GM21717 (cell line): ENCODE measurements around the gene SLC38A2.

Source experiments
- ATAC-seq: cut with Tn5 transposase; IDR thresholded peaks from one replicate; pipeline ENCODE4 v1.9.1; 2021; ENCODE audit warnings: mild to moderate bottlenecking, moderate library complexity; ENCODE audit not compliant: unreplicated experiment

The SLC38A2 gene

DNA sequence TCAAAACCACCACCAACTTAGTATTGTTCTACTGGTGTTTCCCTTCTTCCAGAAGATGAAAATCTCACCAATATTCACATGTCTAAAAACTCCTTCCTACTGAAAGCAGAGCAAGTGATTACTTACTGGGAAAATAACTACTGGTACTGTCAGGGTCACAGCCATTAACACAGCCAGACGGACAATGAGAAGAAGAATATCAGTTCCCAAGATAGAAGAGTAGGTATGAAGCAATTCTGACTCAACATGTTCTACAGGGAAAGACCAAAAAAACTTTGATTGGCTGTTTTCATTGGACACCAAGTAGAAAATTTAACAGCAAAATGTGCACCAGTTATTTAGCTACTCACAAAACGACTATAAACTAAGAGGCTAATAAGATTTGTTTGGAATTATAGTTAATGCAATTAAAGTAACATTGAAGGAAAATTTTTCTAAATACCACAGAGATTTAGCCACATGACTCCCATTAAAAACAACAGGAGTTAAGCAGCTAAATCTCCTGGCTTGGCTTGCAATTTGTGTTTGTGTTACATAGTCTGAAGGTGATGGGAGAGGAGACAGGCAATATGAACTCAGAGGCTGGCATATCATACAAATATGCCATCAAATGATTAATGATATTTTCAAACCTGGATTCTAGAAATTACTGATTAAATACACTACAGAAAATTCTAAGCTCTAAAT is 9.5 kb downstream of the SLC38A2 start:
- no peak for ATAC-seq

DNA sequence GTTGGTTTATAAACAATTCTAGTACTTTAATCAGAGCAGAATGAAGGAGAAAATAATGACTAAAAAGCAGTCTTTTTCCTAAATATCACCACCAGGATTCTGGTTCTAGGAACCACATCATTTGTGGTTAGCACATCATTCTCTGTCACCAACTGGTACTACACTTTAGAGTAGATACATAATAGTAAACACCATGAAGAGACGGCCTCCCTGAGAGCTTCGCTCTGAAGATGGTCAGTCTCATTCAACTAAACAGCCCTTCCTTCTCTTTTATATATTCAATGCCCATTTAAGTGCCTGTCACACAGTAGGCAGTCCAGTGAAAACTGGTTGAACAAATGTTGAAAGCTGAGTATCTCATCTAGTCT is 10.9 kb downstream of the SLC38A2 start:
- no peak for ATAC-seq

DNA sequence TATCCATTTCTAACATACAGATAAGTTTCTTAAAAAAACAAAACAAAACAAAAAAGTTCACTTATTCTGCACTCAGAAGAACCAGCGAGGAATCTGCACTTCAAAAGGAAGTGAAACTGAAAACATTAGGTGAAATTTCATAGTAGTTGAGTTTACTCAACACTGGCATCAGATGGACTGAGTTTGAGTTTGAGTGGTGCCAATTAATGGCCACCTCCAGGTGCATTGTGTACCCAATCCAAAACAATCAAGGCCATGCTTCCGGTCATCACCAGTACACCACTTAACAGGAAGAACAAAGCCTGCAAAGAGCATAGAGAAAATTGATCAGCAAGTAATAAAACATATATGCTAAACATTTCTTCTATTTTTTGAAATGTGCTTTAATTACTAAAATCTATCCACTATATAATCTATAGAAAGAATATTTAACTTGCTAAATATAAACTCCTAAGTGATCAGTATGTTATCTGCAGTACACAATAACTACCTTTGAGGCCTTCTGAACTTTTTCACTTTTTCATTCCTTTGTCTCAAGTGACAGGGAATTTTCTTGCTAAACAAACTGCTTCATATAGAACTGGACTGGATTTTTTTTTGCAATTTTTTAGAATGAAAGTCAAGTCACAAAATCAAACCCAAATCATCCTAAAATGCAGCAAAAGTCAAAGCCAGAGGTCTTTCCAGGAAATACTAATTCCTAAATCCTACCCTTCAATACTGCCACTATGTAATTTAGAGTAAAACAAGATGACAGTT is 11.5 kb downstream of the SLC38A2 start:
- peak; percentile 64 for ATAC-seq

DNA sequence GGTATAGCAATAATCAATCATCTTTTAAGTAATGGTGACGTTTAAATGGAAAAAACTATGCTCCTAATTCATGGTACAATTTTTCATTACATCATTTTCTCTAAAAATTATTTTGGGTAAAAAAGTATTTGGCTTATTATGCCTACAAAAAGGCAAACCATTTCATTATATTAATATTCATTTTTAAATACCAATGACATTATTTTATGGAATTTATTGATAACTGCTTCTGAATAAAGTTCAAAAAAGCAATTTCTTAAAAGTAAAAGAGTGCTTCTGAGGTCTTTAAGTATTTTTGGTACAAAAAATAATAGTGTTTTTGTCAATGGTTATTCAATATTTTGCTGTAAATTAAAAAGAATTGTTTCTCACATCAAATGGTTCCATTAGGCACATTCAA is 12.2 kb downstream of the SLC38A2 start:
- no peak for ATAC-seq

DNA sequence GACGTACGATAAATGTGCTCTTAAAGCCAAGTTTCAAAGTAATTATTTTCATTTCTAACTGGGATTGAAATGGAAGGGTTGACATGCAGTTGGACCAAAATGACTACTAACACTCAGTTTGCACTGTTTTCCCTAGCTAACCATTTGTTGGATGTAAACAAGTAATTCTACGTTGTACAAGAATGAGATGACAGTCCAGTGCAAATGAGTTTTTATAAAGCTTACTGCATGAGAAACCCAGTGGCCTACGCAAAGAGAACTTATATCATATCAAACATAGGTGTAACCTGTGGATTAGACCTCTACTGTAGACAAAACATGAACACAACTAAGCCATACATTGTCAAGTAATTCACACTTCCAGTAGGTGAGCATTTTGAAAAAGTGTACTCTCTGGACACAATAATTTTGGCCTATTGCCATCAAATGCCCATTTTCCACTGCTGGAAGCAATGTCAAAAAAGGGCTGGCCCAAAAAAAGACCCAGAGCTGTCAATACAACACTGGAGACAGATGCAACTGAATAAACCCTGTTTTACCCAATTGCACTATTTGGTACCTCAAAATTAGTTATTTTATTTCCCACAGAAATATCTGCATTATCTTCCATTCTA is 12.8 kb downstream of the SLC38A2 start:
- ATAC-seq, result no peak

DNA sequence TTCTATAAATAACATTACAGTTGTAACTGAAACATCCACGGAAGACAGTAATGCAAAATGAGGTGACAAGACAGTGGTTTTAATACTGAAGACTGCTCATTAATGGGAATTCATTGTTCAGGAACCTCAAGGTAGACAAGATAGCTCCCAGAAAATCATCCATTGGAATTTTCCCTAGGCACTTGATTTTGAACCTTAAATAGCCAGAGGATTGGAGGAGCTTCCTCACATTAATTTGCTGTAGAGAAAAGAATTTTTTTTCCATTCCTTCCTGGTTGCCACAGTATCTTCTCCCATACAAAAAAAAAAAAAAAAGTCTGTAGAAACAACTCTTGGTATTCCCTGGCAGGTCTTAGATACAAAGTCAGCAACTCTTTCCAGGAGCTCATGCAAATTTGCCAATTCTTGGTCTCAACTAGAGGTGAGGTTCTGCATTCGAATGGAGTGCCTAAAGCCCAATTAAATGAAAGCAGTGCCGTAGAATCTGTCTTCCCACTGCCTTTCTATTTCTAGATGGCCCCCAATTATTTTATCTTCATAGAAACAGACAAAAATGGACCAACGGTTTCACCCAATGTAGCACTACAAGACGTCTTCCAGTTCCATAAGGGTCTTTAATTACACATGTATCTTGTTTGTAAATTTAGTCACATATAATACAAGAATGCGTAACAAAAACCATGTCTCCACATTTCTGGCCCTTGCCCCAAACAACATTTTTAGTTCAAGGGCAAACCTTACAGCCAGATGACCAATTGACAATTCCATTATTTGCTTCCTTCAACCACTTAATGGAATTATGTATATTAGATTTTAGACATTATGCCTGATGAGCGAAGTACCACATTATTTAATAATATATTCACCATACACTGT is 13.5 kb downstream of the SLC38A2 start:
- no peak for ATAC-seq

DNA sequence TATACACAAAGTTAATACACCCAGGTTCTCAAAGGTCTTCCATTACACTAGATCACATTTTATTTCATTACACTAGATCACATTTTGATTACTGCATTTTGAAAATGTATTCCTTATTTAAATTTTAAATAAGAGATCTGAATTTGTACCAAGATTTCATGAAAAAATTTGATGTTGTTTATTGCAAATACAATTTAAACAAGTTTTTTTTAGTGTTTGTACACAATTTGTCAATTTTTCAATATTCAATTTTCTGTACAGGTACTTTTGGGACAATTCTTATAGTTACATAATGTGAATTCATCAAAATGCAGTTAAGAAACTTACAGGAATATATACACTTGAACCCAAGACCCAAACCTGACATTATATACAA is 14.3 kb downstream of the SLC38A2 start:
- no peak for ATAC-seq

DNA sequence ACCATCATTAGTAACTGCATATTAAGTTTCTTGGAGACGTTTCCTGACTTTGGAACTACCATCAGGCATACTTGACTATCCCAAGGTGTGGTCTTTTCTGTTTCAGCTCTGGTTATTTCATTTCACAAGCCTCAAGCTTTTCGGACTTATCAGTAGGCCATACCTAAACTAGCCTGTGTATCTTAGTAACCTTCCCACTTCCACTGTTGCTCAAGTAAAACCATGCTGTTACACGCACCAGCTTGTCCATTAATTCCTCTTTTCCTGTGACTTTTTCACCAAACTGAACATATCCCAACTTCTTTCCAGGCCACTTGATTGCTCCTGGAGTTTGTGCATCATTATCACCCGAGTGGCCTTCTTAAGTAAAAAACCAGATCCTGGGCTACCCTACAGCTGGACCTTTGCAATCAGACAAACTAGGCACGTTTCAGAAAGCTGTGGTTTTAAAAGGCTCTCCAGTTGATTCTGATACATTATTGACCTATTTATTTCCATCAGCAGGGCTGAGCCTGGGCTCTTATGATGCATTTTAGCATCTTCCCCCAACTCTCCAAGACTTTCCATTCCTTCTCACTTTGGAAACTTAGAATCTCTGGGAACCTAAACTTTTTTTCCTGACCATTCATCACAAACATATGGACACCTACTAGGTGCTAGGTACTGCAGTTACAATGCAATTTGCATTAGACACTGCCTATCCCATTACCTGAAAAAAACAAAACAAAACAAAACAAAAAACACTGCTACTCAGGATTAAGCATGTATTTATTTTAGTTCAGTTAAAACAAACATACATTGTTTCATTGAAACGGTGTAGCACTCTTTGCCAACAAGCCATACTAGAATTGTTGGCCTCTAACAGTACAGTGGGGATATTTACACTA is 14.9 kb downstream of the SLC38A2 start:
- ATAC-seq, result no peak

DNA sequence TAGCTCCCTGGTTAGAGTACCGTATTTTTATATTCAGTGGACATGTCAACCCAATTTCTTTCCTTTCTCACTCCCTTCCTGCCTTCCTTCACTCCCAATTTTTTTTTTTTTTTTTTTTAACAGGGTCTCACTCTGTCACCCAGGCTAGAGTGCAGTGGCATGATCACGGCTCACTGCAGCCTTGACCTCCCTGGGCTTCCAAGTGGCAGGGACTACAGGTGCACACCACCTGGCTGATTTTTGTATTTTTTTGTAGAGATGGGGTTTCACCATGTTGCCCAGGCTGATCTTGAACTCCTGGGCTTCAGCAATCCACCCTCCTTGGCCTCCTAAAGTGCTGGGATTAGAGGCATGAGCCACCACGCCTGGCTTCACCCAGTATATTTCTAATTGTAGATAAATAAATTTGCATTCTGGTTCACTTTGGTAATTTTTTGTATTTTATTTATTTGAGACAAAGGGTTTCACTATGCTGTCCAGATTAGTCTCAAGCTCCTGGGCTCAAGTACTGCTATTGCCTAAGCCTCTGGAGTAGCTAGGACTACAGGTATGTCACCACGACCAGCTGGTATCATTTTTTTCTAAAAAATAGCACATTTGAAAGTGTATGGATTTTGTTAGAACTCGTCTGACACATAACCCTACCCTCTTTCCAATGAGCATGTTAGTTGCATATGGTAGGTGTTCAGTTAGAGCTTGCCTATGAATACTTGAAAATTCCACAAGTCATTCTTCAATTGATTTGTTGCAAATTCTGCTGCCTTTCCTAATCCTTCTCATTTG is 15.7 kb downstream of the SLC38A2 start:
- no peak for ATAC-seq

DNA sequence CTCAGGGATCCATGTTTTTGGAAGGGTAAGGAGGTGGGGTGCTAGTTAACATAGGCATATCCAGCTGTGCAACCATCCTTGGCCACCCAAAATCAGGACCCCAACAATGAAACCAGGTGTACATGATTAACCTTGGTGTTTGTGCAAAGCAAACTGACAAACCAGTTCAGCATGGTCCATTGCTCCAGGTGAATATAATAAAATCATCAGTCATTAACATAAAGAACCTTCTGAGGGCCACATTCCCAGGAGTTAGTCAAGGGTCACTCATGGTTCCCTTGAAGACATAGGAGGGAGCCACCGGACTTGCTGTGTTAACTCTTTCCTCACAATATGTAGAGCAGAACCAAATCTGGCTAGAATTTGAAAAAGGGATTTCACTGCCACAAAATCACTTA is 17.8 kb downstream of the SLC38A2 start:
- ATAC-seq, result no peak

DNA sequence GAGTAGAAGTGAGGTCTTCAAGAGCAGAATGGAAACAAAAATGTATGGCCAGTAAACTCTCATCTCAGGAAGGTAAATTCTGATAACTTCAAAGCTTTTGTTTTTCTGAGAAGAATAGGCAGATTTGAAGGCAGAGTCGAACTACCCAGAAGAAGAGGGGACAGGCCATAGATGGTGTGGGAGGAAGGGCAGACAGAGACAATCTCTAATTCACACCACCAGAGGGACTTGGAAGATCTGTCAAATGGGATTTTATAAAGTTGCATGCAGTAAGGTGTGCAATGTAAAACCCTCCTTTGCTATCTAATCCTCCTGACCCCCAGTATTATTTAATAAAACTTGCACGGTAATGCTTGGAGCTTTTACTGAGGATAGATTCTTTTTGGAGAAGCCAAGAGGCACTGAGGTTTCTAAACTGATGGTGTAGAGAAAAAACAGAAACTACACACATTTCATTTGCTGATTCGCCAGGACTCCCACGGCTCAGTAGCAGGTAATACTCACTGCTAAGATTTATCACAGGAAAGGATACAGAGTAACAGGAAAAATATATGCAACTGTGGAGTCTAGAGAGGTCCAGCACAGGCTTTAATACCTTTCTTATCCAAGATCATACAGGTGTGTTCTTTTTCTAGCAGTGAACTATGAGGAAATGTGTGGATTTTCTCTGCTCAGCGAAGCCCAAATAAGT is 18.3 kb downstream of the SLC38A2 start:
- ATAC-seq, result no peak

DNA sequence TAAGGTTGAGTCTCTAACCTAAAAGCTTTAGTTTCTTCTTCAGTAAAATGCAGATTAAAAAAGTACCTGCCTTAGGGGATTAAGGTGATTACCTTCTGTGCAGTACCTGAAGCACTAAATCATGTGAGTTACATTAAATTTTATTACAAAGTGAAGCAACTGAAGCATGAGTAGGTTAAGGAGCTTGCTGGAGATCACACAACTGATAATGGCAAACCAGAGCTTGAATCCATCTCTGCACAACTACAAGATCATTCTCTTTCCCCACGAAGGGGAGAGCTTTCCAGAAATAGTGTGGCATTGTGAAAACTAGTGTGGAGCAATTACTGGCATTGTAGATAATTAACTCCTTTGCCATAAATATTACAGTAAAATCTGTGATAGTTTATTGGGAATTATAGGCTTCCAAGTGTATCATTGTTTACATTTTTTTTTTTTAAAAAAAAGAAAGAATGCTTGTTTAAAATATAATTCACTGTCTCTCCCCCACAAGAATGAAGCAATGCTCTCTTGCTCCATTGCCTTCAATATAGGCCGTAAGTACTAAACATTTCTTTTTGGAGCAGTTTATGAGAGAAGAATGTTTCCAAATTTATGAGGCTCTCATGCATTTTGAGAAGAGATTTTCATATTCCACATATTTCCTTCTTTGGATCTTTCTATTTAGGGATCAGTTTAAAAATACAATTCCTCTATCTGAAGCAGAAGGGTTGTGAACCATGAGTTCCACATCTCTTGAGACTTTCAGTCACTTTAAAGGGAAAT is 20.5 kb downstream of the SLC38A2 start:
- ATAC-seq, result no peak

DNA sequence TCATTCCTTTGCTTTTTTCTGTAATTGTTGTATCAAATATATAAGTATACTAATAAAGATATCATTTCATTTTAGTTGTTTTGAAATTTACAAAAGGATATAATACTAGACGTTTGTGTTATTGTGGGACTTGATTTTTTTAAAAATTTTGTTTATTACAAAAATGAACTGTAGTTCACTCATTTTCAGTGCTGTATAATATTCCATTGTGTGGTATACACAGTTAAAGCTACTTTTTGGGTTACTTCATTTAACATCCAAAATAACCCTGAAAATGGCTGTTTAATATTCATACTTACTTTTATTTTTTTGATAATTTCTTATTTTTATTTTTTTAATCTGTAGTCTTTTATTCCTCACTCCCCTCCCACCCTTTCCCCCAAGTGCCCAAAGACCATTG is 21.4 kb downstream of the SLC38A2 start:
- no peak for ATAC-seq

DNA sequence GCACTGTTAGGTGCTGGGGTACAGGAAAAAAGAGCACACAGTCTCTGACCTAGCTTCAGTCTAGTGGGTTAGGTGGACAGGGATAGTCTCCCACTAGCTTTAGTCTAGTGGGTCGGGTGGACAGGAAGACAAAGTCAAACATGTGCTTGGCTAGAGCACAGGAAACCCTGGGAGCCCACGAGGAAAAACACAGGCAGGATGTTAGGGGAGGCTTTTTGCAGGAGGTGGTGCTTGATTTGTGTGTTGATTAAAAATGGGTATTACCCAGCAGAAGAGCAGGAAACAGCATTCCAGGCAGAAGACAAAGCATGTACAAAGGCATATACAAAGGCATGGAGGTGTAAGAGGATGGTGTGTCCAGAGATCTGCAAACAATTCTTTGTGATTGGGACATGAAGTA is 23.3 kb downstream of the SLC38A2 start:
- no peak for ATAC-seq

DNA sequence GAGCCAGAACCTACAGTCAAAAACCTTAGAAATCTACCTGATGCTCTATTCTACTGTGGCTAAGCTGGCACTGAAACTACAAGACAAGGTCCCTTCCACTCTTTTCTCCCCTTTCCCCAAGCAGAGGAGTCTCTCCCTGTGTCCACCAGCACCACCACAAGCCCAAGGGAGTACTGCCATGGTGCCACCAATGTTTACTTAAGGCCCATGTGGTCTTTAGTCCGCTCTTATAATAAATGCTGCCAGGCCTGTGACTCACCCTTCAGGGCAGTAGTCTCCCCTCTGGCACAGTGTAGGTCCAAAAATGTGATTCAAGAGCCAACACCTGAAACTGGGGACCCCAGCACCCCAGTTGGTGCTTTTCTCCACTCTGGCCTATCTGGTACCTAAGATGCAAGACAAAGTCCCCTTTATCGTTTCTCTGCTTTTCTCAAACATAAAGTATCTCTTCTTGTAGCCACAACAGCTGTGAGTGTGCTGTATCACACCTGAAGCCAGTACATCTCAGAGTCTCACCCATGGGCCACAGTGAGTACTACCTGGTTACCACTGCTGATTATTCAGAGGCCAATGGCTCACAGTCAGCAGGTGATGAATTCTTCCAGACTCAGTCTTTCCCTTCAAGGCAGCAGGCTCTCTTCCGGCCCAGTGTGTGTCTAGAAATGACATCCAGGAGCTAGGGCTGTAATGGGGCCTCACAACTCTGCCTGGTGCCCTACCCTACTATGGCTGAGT is 29.3 kb downstream of the SLC38A2 start:
- ATAC-seq, result no peak

DNA sequence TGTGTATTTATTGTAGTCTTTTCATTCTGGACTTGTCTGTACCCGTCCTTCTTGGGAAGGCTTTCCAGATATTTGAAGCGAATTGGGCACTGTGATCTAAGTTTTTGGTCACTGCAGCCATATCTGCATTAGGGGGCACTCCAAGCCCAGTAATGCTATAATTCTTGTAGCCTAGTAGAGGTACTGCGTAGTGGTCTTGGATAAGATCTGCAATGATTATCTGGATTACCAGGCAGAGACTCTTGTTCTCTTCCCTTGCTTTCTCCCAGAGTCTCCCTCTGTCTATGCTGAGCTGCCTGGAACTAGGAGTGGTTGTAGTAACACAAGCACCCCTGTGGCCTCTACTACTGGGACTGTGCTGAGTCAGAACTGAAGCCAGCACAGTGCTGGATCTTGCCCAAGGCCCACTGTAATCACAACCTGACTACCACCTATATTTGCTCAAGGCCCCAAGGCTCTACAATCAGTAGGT is 30.0 kb downstream of the SLC38A2 start:
- ATAC-seq, result no peak

DNA sequence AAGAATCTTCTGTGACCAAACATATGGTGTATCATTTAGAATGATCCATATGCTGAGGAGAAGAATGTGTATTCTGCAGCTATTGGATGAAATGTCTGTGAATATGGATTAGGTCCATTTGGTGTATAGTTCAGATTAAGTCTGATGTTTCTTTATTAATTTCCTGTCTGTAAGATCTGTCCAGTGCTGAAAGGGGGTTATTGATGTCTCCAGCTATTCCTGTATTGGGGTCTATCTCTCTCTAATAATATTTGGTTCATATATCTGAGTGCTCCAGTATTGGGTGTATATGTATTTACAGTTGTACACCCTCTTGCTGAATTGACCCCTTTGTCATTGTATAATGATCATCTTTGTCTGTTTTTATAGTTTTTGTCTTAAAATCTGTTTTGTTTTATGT is 33.5 kb downstream of the SLC38A2 start:
- ATAC-seq, result no peak
